Liver (tissue), 9 donors: Measurements from ENCODE around the gene CARD11. TPM values are rescaled to one million over a fixed set of nuclear protein-coding genes. Genes with fewer than 3 reads are reported as not detected.

ENCODE experiments used
- DNase-seq: peaks from one replicate; pipeline ENCODE4 v3.0.0-alpha.2; 2017; ENCODE audit warnings: low spot score
- H3K27ac ChIP-seq, 2 donors: one replicate each; pipeline ENCODE4 v1.7.0; 2013; ENCODE audit warnings: inconsistent platforms in 2 of 2, low read length in 2 of 2, control low read depth in 1 of 2, low read depth in 1 of 2, mild to moderate bottlenecking in 1 of 2
- H3K27me3 ChIP-seq, 4 donors: one replicate each; pipeline versions ENCODE4 v1.6.1 to v1.7.0; 2013; ENCODE audit warnings: low read length in 3 of 4, inconsistent platforms in 1 of 4, mild to moderate bottlenecking in 1 of 4, moderate library complexity in 1 of 4; ENCODE audit not compliant: control insufficient read depth in 4 of 4, insufficient read depth in 4 of 4
- H3K36me3 ChIP-seq, 4 donors: one replicate each; pipeline versions ENCODE4 v1.6.1 to v1.7.0; 2013; ENCODE audit warnings: low read length in 3 of 4, mild to moderate bottlenecking in 3 of 4, low read depth in 1 of 4, moderate library complexity in 1 of 4; ENCODE audit not compliant: control insufficient read depth in 4 of 4, insufficient read depth in 3 of 4
- H3K4me1 ChIP-seq, 4 donors: one replicate each; pipeline versions ENCODE4 v1.6.1 to v1.7.0; 2013; ENCODE audit warnings: low read length in 3 of 4, mild to moderate bottlenecking in 3 of 4, moderate library complexity in 1 of 4; ENCODE audit not compliant: control insufficient read depth in 4 of 4, insufficient read depth in 4 of 4
- H3K4me3 ChIP-seq, 3 donors: one replicate each; pipeline versions ENCODE4 v1.6.1 to v1.7.0; 2013; ENCODE audit warnings: low read length in 3 of 3, control low read depth in 1 of 3, low read depth in 1 of 3, mild to moderate bottlenecking in 1 of 3
- H3K9ac ChIP-seq, 2 donors: one replicate each; pipeline ENCODE4 v1.7.0; 2013; ENCODE audit warnings: low read length in 2 of 2, mild to moderate bottlenecking in 2 of 2, moderate library complexity in 2 of 2, control low read depth in 1 of 2, low read depth in 1 of 2
- H3K9me3 ChIP-seq, 4 donors: one replicate each; pipeline versions ENCODE4 v1.6.1 to v1.7.0; 2013; ENCODE audit warnings: low read length in 3 of 4; ENCODE audit not compliant: control insufficient read depth in 4 of 4
- FOXA1 ChIP-seq: IDR thresholded peaks from 2 replicates; pipeline ENCODE4 v1.6.1; 2016; ENCODE audit warnings: antibody characterized with exemption
- FOXA2 ChIP-seq: IDR thresholded peaks from 2 replicates; pipeline ENCODE4 v1.6.1; 2016; ENCODE audit warnings: antibody characterized with exemption
- GABPA ChIP-seq, 2 donors: IDR thresholded peaks in 1 of 2; conservative IDR thresholded peaks in 1 of 2; 2 replicates each; pipeline ENCODE4 v1.6.1; 2016; ENCODE audit warnings: antibody characterized with exemption in 2 of 2, mild to moderate bottlenecking in 1 of 2, moderate library complexity in 1 of 2
- HNF4A ChIP-seq, 2 donors: conservative IDR thresholded peaks; 2 replicates each; pipeline ENCODE4 v1.6.1; 2016; ENCODE audit warnings: antibody characterized with exemption in 2 of 2, mild to moderate bottlenecking in 2 of 2
- JUND ChIP-seq, 2 donors: IDR thresholded peaks; 2 replicates each; pipeline ENCODE4 v1.6.1; 2016; ENCODE audit warnings: antibody characterized with exemption in 2 of 2
- NR2F2 ChIP-seq: IDR thresholded peaks from 2 replicates; pipeline ENCODE4 v1.6.1; 2016; ENCODE audit warnings: antibody characterized with exemption
- RAD21 ChIP-seq, 2 donors: IDR thresholded peaks; 2 replicates each; pipeline ENCODE4 v1.6.1; 2016; ENCODE audit warnings: antibody characterized with exemption in 2 of 2, mild to moderate bottlenecking in 2 of 2
- RXRA ChIP-seq, 2 donors: IDR thresholded peaks; 2 replicates each; pipeline ENCODE4 v1.6.1; 2017 to 2018; ENCODE audit warnings: antibody characterized with exemption in 2 of 2, mild to moderate bottlenecking in 1 of 2
- SP1 ChIP-seq: IDR thresholded peaks from 2 replicates; pipeline ENCODE4 v1.6.1; 2018; ENCODE audit warnings: antibody characterized with exemption, mild to moderate bottlenecking
- TAF1 ChIP-seq: conservative IDR thresholded peaks from 2 replicates; pipeline ENCODE4 v1.6.1; 2016; ENCODE audit warnings: antibody characterized with exemption, mild to moderate bottlenecking
- YY1 ChIP-seq: IDR thresholded peaks from 2 replicates; pipeline ENCODE4 v1.6.1; 2016; ENCODE audit warnings: antibody characterized with exemption, mild to moderate bottlenecking
- WGBS: extraction: QIAGEN DNeasy Blood & Tissue Kit; methylation state at CpG from one replicate; pipeline ENCODE4 v1.1.7; 2013; 5-methylcytosine and 5-hydroxymethylcytosine counted together
- polyA plus RNA-seq, 2 donors: library from polyadenylated mRNA; stranded (reverse) in 1 of 2; unstranded in 1 of 2; fragments of 200-250 nt in 1 of 2; fragments of >200 nt in 1 of 2; fragmentation: Nextera tagmentation in 1 of 2; extraction: Ambion mirVana in 1 of 2; gene quantifications; one replicate each; pipeline versions ENCODE4 v1.2.1 to v1.2.3, GENCODE V29; 2013 to 2015
- total RNA-seq, 2 donors: library from RNA; depleted of rRNA; stranded (reverse); fragments of >200 nt; gene quantifications; one replicate each; pipeline ENCODE4 v1.2.3, GENCODE V29; 2014
- TF ChIP-seq, protein P1 (sequence below): IDR thresholded peaks from 2 replicates; pipeline ENCODE4 v1.6.1; 2016; ENCODE audit warnings: antibody characterized with exemption
- TF ChIP-seq, protein P2 (sequence below): IDR thresholded peaks from 2 replicates; pipeline ENCODE4 v1.6.1; 2016; ENCODE audit warnings: antibody characterized with exemption
- TF ChIP-seq, protein P3 (sequence below): IDR thresholded peaks from 2 replicates; pipeline ENCODE4 v1.6.1; 2016; ENCODE audit warnings: antibody characterized with exemption, mild to moderate bottlenecking
- TF ChIP-seq, protein P4 (sequence below): fragments of 150-350 bp; IDR thresholded peaks from 2 replicates; pipeline ENCODE4 v1.5.1; 2017; ENCODE audit warnings: improper control_type of control experiment, low read depth, low read length; ENCODE audit not compliant: missing input control
- donor health status: healthy.
- donor health status: healthy.
- donor health status: healthy.
- donor health status: healthy.
- donor health status: healthy.

The CARD11 gene
- total and polyA plus RNA-seq, 4 donors: 0.42 to 1.3 (median 0.83) TPM

DNA sequence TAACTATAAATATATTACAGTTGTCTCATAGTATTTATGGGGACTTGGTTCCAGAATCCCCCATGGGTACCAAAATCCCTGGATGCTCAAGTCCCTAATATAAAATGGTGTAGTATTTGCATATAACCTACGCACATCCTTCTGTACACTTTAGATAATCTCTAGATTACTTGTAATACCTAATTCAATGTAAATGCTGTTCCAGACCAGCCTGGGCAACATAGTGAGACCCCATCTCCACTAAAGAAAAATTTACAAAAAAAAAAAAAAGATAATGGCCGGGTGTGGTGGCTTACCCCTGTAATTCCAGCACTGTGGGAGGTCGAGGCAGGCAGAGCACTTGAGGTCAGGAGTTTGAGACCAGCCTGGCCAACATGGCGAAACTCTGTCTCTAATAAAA, 182.2 kb downstream of the CARD11 start:
- peaks cover 0 to 3% (median 0%) of the 10 kb centered on the region in 4 donors for H3K4me1 ChIP-seq
- no peaks in the 10 kb centered on the region for H3K9me3 ChIP-seq
- H3K27me3 ChIP-seq: no peaks in the 10 kb centered on the region
- H3K36me3 ChIP-seq: no peaks in the 10 kb centered on the region
- H3K9ac ChIP-seq: no peak overlapping the region
- DNase-seq: no peak
- 90% methylated on average over 4 of the region's 4 CpGs for WGBS
- no peak for TF ChIP-seq HNF4A (conservative IDR thresholded peaks at IDR 0.05)
- TF ChIP-seq RXRA (IDR thresholded peaks at IDR 0.05): no peak
- TF ChIP-seq YY1: no peak
- no peak for TF ChIP-seq NR2F2
- TF ChIP-seq JUND (IDR thresholded peaks at IDR 0.05): no peak
- no peak for TF ChIP-seq SP1
- no peak for TF ChIP-seq TAF1
- no peak overlapping the region for H3K4me3 ChIP-seq
- H3K27ac ChIP-seq: no peak overlapping the region

DNA sequence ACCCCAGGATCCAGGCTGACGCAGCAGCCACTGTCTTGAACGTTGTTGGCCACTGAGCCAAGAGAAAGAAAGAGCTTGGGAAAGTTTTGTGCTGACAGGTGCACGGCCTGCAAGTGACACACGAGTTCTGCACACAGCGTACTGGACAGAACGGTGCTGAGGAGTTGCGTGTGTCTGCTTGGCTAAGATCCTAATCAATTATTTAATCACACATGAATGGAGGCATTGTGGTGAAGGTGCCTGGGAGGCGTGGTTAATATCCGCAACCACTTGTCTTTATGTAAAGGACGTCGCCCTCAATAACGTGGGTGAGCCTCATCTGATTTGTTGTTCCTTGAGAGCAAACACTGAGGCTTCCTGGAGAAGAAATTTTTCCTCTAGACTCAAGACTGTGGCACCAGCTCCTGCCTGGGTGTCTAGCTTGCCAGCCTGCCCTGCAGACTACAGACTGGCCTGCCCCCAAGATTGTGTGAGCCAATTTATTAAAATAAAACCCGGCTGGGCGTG, 183.0 kb downstream of the CARD11 start:
- Histone ChIP-seq H3K36me3 (no peaks in the 10 kb centered on the region), H3K9ac (no peak overlapping the region), H3K27me3 (no peaks in the 10 kb centered on the region), H3K4me1 (peaks cover 0 to 3% (median 0%) of the 10 kb centered on the region in 4 donors), H3K4me3 (no peak overlapping the region), H3K27ac (no peak overlapping the region), H3K9me3 (no peaks in the 10 kb centered on the region)
- DNase-seq: no peak
- WGBS: 62% methylated on average over 14 of the region's 14 CpGs
- TF ChIP-seq TAF1: no peak
- TF ChIP-seq GABPA (IDR thresholded peaks at IDR 0.05 in 1 of 2, conservative IDR thresholded peaks at IDR 0.05 in 1 of 2): no peak
- TF ChIP-seq, protein P1, sequence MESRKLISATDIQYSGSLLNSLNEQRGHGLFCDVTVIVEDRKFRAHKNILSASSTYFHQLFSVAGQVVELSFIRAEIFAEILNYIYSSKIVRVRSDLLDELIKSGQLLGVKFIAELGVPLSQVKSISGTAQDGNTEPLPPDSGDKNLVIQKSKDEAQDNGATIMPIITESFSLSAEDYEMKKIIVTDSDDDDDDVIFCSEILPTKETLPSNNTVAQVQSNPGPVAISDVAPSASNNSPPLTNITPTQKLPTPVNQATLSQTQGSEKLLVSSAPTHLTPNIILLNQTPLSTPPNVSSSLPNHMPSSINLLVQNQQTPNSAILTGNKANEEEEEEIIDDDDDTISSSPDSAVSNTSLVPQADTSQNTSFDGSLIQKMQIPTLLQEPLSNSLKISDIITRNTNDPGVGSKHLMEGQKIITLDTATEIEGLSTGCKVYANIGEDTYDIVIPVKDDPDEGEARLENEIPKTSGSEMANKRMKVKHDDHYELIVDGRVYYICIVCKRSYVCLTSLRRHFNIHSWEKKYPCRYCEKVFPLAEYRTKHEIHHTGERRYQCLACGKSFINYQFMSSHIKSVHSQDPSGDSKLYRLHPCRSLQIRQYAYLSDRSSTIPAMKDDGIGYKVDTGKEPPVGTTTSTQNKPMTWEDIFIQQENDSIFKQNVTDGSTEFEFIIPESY: no peak
- TF ChIP-seq FOXA1: no peak
- TF ChIP-seq RAD21 (IDR thresholded peaks at IDR 0.05): no peak
- TF ChIP-seq RXRA (IDR thresholded peaks at IDR 0.05): no peak
- no peak for TF ChIP-seq SP1
- no peak for TF ChIP-seq FOXA2
- TF ChIP-seq NR2F2: no peak
- TF ChIP-seq, protein P2, sequence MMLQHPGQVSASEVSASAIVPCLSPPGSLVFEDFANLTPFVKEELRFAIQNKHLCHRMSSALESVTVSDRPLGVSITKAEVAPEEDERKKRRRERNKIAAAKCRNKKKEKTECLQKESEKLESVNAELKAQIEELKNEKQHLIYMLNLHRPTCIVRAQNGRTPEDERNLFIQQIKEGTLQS: no peak
- TF ChIP-seq JUND (IDR thresholded peaks at IDR 0.05): no peak
- no peak for TF ChIP-seq HNF4A (conservative IDR thresholded peaks at IDR 0.05)
- TF ChIP-seq, protein P3, sequence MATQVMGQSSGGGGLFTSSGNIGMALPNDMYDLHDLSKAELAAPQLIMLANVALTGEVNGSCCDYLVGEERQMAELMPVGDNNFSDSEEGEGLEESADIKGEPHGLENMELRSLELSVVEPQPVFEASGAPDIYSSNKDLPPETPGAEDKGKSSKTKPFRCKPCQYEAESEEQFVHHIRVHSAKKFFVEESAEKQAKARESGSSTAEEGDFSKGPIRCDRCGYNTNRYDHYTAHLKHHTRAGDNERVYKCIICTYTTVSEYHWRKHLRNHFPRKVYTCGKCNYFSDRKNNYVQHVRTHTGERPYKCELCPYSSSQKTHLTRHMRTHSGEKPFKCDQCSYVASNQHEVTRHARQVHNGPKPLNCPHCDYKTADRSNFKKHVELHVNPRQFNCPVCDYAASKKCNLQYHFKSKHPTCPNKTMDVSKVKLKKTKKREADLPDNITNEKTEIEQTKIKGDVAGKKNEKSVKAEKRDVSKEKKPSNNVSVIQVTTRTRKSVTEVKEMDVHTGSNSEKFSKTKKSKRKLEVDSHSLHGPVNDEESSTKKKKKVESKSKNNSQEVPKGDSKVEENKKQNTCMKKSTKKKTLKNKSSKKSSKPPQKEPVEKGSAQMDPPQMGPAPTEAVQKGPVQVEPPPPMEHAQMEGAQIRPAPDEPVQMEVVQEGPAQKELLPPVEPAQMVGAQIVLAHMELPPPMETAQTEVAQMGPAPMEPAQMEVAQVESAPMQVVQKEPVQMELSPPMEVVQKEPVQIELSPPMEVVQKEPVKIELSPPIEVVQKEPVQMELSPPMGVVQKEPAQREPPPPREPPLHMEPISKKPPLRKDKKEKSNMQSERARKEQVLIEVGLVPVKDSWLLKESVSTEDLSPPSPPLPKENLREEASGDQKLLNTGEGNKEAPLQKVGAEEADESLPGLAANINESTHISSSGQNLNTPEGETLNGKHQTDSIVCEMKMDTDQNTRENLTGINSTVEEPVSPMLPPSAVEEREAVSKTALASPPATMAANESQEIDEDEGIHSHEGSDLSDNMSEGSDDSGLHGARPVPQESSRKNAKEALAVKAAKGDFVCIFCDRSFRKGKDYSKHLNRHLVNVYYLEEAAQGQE: no peak
- TF ChIP-seq, protein P4, sequence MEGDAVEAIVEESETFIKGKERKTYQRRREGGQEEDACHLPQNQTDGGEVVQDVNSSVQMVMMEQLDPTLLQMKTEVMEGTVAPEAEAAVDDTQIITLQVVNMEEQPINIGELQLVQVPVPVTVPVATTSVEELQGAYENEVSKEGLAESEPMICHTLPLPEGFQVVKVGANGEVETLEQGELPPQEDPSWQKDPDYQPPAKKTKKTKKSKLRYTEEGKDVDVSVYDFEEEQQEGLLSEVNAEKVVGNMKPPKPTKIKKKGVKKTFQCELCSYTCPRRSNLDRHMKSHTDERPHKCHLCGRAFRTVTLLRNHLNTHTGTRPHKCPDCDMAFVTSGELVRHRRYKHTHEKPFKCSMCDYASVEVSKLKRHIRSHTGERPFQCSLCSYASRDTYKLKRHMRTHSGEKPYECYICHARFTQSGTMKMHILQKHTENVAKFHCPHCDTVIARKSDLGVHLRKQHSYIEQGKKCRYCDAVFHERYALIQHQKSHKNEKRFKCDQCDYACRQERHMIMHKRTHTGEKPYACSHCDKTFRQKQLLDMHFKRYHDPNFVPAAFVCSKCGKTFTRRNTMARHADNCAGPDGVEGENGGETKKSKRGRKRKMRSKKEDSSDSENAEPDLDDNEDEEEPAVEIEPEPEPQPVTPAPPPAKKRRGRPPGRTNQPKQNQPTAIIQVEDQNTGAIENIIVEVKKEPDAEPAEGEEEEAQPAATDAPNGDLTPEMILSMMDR: no peak
